ENCODE data around the gene ERN1. TPM values are rescaled to one million over a fixed set of nuclear protein-coding genes. Genes with fewer than 3 reads are reported as not detected.

Gene ERN1
- total RNA-seq, 4 donors from 2014 or later, result 7.8 to 29.2 (median 12.8) TPM

DNA sequence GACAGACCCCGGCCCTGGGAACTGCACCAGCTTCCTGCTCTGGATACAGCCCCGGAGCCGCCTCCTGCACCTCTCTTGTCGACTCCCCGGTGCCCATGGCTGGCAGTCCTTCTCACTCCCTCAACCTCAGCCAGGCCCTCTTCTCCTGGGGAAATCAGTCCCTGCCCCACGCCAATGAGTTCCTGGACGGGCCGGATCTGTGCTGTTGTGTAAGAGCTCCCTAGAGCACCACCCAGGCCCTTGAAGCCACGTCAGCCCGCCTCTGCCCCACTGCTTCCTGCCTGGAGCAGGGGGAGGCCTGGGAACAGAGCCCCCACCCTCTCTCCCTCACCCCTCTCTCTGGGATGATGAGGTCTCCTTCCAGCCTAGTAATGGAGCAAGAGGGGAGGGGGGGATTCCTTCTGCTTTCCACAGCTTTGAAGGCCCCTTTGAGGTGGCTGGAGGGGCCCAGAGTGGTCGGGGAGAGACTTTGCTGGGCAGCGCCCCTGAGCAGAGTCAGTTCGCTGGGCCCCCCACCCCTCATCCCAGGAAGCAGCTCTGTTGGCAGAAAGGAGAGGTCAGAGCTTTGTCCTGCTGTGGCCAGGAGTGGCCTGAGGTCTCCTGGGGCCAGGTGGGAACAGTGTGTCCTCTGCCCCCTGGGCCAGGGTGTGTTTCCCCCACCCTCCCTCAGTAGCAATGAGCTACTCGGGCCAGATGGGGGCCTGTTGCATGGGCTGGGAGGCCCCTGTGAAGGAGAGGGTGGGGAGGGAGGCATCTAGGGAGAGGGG lies 128.0 kb downstream of the ERN1 start:
- in situ Hi-C loops (cut with MboI; ENCODE audit: low pct_ligation_motif_present in 1 of 4, low pct_unique_long_range_greater_than_20kb in 1 of 4, low sequenced_read_pairs in 3 of 4), result loop anchor here in 1 of 4 donors (25.0 kb wide), 1 partner anchor 90 kb away; the partner anchor contains the start of genes CSHL1 and GH1
- peaks cover 24% of the 10 kb centered on the region for H3K27me3 ChIP-seq
- H3K4me3 ChIP-seq, result no peak overlapping the region
- no peak for DNase-seq
- intact Hi-C loops (cut with DNase I; ENCODE audit: low total_unique reads), result no loop called here
- TF ChIP-seq EP300 (IDR thresholded peaks at IDR 0.05; ENCODE audit: low read depth) (no peak), POLR2AphosphoS5 (IDR thresholded peaks at IDR 0.05) (no peak)
- 70 to 95% methylated on average over 2 to 13 of the region's 14 CpGs for WGBS, 2 donors (ENCODE audit: low coverage in 1 of 2)
- H3K36me3 ChIP-seq, result no peaks in the 10 kb centered on the region
- H3K9me3 ChIP-seq, result no peaks in the 10 kb centered on the region
- peak overlapping the region in 2 of 4 donors; percentile 14 to 15 for H3K27ac ChIP-seq
- H3K4me1 ChIP-seq, result peaks cover 5 to 32% (median 18%) of the 10 kb centered on the region in 4 donors

GRCh38 chr17:64001091-64001579 lies 128.8 kb downstream of the ERN1 start:
- WGBS, 2 donors (ENCODE audit: low coverage in 1 of 2), result 43 to 82% methylated on average over 1 to 7 of the region's 7 CpGs
- in situ Hi-C loops (cut with MboI; ENCODE audit: low pct_ligation_motif_present in 1 of 4, low pct_unique_long_range_greater_than_20kb in 1 of 4, low sequenced_read_pairs in 3 of 4), result loop anchor here in 1 of 4 donors (25.0 kb wide), 1 partner anchor 89 kb away; the partner anchor contains the start of genes CSHL1 and GH1
- peaks cover 30% of the 10 kb centered on the region for H3K27me3 ChIP-seq
- H3K4me1 ChIP-seq, result peaks cover 5 to 26% (median 18%) of the 10 kb centered on the region in 4 donors
- H3K9me3 ChIP-seq, result no peaks in the 10 kb centered on the region
- H3K27ac ChIP-seq, result peak overlapping the region in 1 of 4 donors; percentile 15
- H3K4me3 ChIP-seq, result no peak overlapping the region
- no peak for DNase-seq
- no peak for TF ChIP-seq CTCF (IDR thresholded peaks at IDR 0.05)
- TF ChIP-seq EP300 (IDR thresholded peaks at IDR 0.05; ENCODE audit: low read depth), result no peak
- TF ChIP-seq POLR2AphosphoS5 (IDR thresholded peaks at IDR 0.05), result no peak
- TF ChIP-seq POLR2A (IDR thresholded peaks at IDR 0.05), result no peak
- no peaks in the 10 kb centered on the region for H3K36me3 ChIP-seq
- intact Hi-C loops (cut with DNase I; ENCODE audit: low total_unique reads), result no loop called here

DNA sequence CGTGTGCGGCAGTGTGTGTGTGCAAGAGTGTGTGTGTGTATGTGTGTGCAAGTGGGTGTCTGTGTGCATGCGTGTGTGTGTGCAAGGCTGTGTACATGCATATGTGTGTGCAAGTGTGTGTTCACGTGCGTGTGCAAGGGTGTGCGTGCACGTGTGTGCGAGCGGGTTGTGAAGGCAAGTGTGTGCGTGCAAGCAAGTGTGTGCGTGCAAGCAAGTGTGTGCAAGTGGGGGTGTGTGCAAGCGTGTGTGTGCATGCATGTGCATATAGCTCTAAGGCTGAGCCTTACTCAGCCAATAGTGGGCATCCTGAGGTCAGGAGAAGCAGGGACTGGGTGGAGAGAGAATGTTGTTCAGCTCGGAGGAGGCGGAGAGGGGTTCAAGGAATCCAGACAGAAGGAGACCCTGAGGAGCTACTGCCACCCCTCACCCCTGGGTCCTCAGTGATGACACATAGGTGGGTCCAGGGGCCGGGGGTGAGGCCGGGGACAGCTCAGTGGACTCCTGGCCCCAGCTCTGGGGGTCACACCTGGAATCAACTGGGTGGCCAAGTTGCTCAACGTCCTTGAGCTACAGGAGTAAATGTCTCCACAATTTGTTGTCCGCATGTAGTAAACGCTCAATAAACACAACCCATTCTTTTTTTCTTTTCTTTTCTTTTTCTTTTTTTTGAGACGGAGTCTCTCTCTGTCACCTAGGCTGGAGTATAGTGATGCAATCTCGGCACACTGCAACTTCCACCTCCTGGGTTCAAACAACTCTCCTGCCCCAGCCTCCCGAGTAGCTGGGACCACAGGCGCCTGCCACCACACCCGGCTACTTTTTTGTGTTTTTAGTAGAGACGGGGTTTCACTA lies 130.0 kb downstream of the ERN1 start:
- Histone ChIP-seq H3K27ac (no peak overlapping the region), H3K27me3 (peaks cover 30% of the 10 kb centered on the region), H3K4me1 (peaks cover 0 to 18% (median 14%) of the 10 kb centered on the region in 4 donors), H3K9me3 (no peaks in the 10 kb centered on the region), H3K36me3 (no peaks in the 10 kb centered on the region), H3K4me3 (no peak overlapping the region)
- no peak for DNase-seq
- 75 to 78% methylated on average over 10 to 25 of the region's 25 CpGs for WGBS, 2 donors (ENCODE audit: low coverage in 1 of 2)
- TF ChIP-seq POLR2A (IDR thresholded peaks at IDR 0.05), result no peak
- TF ChIP-seq CTCF (IDR thresholded peaks at IDR 0.05), result no peak
- no peak for TF ChIP-seq EP300 (IDR thresholded peaks at IDR 0.05; ENCODE audit: low read depth)
- TF ChIP-seq POLR2AphosphoS5 (IDR thresholded peaks at IDR 0.05), result no peak
- in situ Hi-C loops (cut with MboI; ENCODE audit: low pct_ligation_motif_present in 1 of 4, low pct_unique_long_range_greater_than_20kb in 1 of 4, low sequenced_read_pairs in 3 of 4), result loop anchor here in 1 of 4 donors (25.0 kb wide), 1 partner anchor 88 kb away; the partner anchor contains the start of genes CSHL1 and GH1
- intact Hi-C loops (cut with DNase I; ENCODE audit: low total_unique reads), result no loop called here

- Histone ChIP-seq H3K36me3 (no peaks in the 10 kb centered on the region), H3K9me3 (no peaks in the 10 kb centered on the region), H3K4me1 (peaks cover 0 to 18% (median 14%) of the 10 kb centered on the region in 4 donors), H3K4me3 (peak overlapping the region; percentile 25 to 65 (median 38)), H3K27me3 (peaks cover 30% of the 10 kb centered on the region), H3K27ac (no peak overlapping the region)
- intact Hi-C loops (cut with DNase I; ENCODE audit: low total_unique reads), result no loop called here
- 18 to 100% methylated on average over 1 to 22 of the region's 33 CpGs for WGBS, 2 donors (ENCODE audit: low coverage in 1 of 2)
- no peak for DNase-seq
- in situ Hi-C loops (cut with MboI; ENCODE audit: low pct_ligation_motif_present in 1 of 4, low pct_unique_long_range_greater_than_20kb in 1 of 4, low sequenced_read_pairs in 3 of 4), result no loop called here
- TF ChIP-seq EP300 (IDR thresholded peaks at IDR 0.05; ENCODE audit: low read depth) (no peak), CTCF (IDR thresholded peaks at IDR 0.05) (no peak), POLR2AphosphoS5 (IDR thresholded peaks at IDR 0.05) (no peak), POLR2A (IDR thresholded peaks at IDR 0.05) (no peak)
Observed at GRCh38 chr17:63998721-63999679, 130.9 kb downstream of the ERN1 start.
